ENCODE measurements around the gene ZNF652.

Gene ZNF652

GRCh38 chr17:49361902-49362722 is at the start of gene ZNF652:
Gene ZNF652, minus strand, starts transcription at chr17:49362250. Its CDS starts 44,525 bp downstream, at chr17:49317725.
- DNase-seq, result peak; percentile 71

GRCh38 chr17:49409066-49409465 is 47.0 kb upstream of the ZNF652 start:
- DNase-seq, result no peak

GRCh38 chr17:49407981-49408501 is 46.0 kb upstream of the ZNF652 start:
- DNase-seq, result peak; percentile 39

- no peak for DNase-seq
Measured at GRCh38 chr17:49407086-49407485, 45.0 kb upstream of the ZNF652 start.

- no peak for DNase-seq
Measured at GRCh38 chr17:49406421-49407061, 44.5 kb upstream of the ZNF652 start.

GRCh38 chr17:49404906-49405305 is 42.9 kb upstream of the ZNF652 start:
- no peak for DNase-seq

GRCh38 chr17:49404361-49404760 is 42.3 kb upstream of the ZNF652 start:
- no peak for DNase-seq

GRCh38 chr17:49403514-49404289 is 41.7 kb upstream of the ZNF652 start:
- no peak for DNase-seq

GRCh38 chr17:49402706-49403105 is 40.7 kb upstream of the ZNF652 start:
- no peak for DNase-seq

- no peak for DNase-seq
Measured at GRCh38 chr17:49401971-49402611, 40.0 kb upstream of the ZNF652 start.

- no peak for DNase-seq
Measured at GRCh38 chr17:49399995-49400394, 37.9 kb upstream of the ZNF652 start.

- DNase-seq, result no peak
Measured at GRCh38 chr17:49397586-49397985, 35.5 kb upstream of the ZNF652 start.

- DNase-seq, result no peak
Measured at GRCh38 chr17:49393491-49394255, 31.6 kb upstream of the ZNF652 start.

GRCh38 chr17:49390548-49391324 is 28.7 kb upstream of the ZNF652 start:
- no peak for DNase-seq

GRCh38 chr17:49389514-49390347 is 27.7 kb upstream of the ZNF652 start:
- peak; percentile 18 for DNase-seq

GRCh38 chr17:49388692-49389513 is 26.9 kb upstream of the ZNF652 start:
- peak; percentile 28 for DNase-seq

GRCh38 chr17:49388290-49388640 is 26.2 kb upstream of the ZNF652 start:
- DNase-seq, result no peak

- no peak for DNase-seq
Measured at GRCh38 chr17:49387498-49388289, 25.6 kb upstream of the ZNF652 start.

GRCh38 chr17:49386373-49386772 is 24.3 kb upstream of the ZNF652 start:
- no peak for DNase-seq

All from HCEC 1CT (cell line).